Thoracic aorta (tissue), 2 donors: Measurements from ENCODE around the gene GPS1. TPM values are rescaled to one million over a fixed set of nuclear protein-coding genes. Genes with fewer than 3 reads are reported as not detected.

Source experiments
- ATAC-seq: fragments of 150-250 bp; one replicate; pipeline ENCODE4 v1.8.0; 2017; ENCODE audit warnings: low read depth; ENCODE audit not compliant: insufficient number of reproducible peaks, low FRiP score
- DNase-seq: peaks from one replicate; pipeline ENCODE4 v3.0.0-alpha.2; 2020; ENCODE audit warnings: low spot score
- H3K27ac ChIP-seq, 2 donors: fragments of 200-600 bp; sonication (generic); 1 replicate in 1 of 2; 2 replicates in 1 of 2; pipeline ENCODE4 v1.5.1; 2016; ENCODE audit warnings: mild to moderate bottlenecking in 2 of 2, moderate library complexity in 2 of 2
- H3K27me3 ChIP-seq: fragments of 200-600 bp; sonication (generic); replicated peaks from 2 replicates; pipeline ENCODE4 v1.6.0; 2016; ENCODE audit warnings: mild to moderate bottlenecking; ENCODE audit not compliant: insufficient read depth
- H3K36me3 ChIP-seq: fragments of 200-600 bp; sonication (generic); one replicate; pipeline ENCODE4 v1.5.1; 2016
- H3K4me1 ChIP-seq, 2 donors: fragments of 200-600 bp; sonication (generic); 1 replicate in 1 of 2; 2 replicates in 1 of 2; pipeline versions ENCODE4 v1.5.1 to v1.6.0; 2016; ENCODE audit warnings: low read depth in 2 of 2, mild to moderate bottlenecking in 1 of 2; ENCODE audit not compliant: control insufficient read depth in 1 of 2
- H3K4me3 ChIP-seq: fragments of 200-600 bp; sonication (generic); 2 replicates; pipeline ENCODE4 v1.5.1; 2016; ENCODE audit warnings: mild to moderate bottlenecking
- H3K9me3 ChIP-seq: fragments of 200-600 bp; sonication (generic); 2 replicates; pipeline ENCODE4 v1.5.1; 2016
- CTCF ChIP-seq: fragments of 200-600 bp; sonication (generic); IDR thresholded peaks from one replicate; pipeline ENCODE4 v1.5.1; 2019; ENCODE audit warnings: antibody characterized with exemption
- total RNA-seq, 2 donors: library from RNA; depleted of rRNA; stranded (reverse); fragments of >200 nt; gene quantifications; one replicate each; pipeline versions ENCODE4 v1.1.0 to v1.2.3, GENCODE V29; 2016

The GPS1 gene
- total RNA-seq, 2 donors from 2014 or later, result 43.2 to 91.9 TPM

- H3K36me3 ChIP-seq, result no peaks in the 10 kb centered on the region
- H3K27me3 ChIP-seq, result no peaks in the 10 kb centered on the region
- DNase-seq, result no peak
- no peak overlapping the region for H3K27ac ChIP-seq
- no peak for TF ChIP-seq CTCF
- ATAC-seq, result no peak
- H3K4me1 ChIP-seq, result peaks cover 17 to 60% of the 10 kb centered on the region in 2 donors
- no peak overlapping the region for H3K4me3 ChIP-seq
- H3K9me3 ChIP-seq, result no peaks in the 10 kb centered on the region
Observed at GRCh38 chr17:82009413-82009812, 42.3 kb upstream of the GPS1 start.

GRCh38 chr17:82010575-82011525 is 40.8 kb upstream of the GPS1 start:
- no peak for TF ChIP-seq CTCF
- DNase-seq, result no peak
- Histone ChIP-seq H3K4me3 (no peak overlapping the region), H3K9me3 (no peaks in the 10 kb centered on the region), H3K27ac (no peak overlapping the region), H3K27me3 (no peaks in the 10 kb centered on the region), H3K4me1 (peaks cover 15 to 45% of the 10 kb centered on the region in 2 donors), H3K36me3 (no peaks in the 10 kb centered on the region)
- ATAC-seq, result no peak

GRCh38 chr17:82011617-82012187 is 40.0 kb upstream of the GPS1 start:
- H3K9me3 ChIP-seq, result no peaks in the 10 kb centered on the region
- no peak for TF ChIP-seq CTCF
- no peaks in the 10 kb centered on the region for H3K36me3 ChIP-seq
- DNase-seq, result no peak
- no peaks in the 10 kb centered on the region for H3K27me3 ChIP-seq
- no peak for ATAC-seq
- peaks cover 7 to 37% of the 10 kb centered on the region in 2 donors for H3K4me1 ChIP-seq
- H3K4me3 ChIP-seq, result no peak overlapping the region
- peak overlapping the region in 1 of 2 donors; percentile 72 for H3K27ac ChIP-seq

- Histone ChIP-seq H3K36me3 (no peaks in the 10 kb centered on the region), H3K4me1 (peaks cover 3 to 31% of the 10 kb centered on the region in 2 donors), H3K27ac (peak overlapping the region; percentile 72 to 75), H3K4me3 (no peak overlapping the region), H3K27me3 (no peaks in the 10 kb centered on the region), H3K9me3 (no peaks in the 10 kb centered on the region)
- DNase-seq (no peak), ATAC-seq (no peak)
- no peak for TF ChIP-seq CTCF
Observed at GRCh38 chr17:82012261-82012639, 39.4 kb upstream of the GPS1 start.

DNA sequence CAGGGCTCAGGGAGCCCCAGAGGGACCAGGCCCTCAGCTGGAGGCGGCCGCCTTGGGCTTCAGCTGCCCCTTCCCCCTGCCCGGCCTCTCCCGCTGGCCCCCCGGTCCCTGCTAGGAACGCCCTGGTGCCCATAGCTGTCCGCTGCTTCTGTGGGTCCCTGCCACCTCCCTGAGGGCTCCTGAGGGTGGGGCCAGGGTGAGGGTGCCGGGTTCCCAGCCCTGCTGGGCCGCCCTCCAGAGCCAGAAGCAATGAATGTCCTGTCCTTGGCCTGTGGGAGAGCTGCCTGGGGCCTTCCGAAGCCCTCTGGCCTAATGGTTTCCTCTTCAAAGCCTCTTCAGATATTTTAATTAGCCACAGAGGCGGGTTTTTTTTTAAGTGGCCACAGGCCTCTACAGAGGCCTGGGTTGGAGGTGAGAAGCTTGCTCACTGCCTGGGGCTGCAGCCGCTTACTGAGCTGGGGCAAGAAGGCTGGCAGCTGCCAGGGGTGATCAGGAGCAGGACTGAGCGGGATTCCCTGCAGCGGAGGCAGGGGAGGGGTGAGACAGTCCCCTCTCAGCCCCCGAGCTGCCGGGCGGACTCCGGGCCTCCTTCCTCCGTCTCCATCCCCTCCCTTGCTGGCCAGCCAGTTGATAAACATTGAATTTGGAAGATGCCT is 38.9 kb upstream of the GPS1 start:
- Histone ChIP-seq H3K27me3 (no peaks in the 10 kb centered on the region), H3K4me1 (peaks cover 3 to 26% of the 10 kb centered on the region in 2 donors), H3K9me3 (no peaks in the 10 kb centered on the region), H3K27ac (peak overlapping the region; percentile 72 to 75), H3K36me3 (no peaks in the 10 kb centered on the region), H3K4me3 (peak overlapping the region; percentile 47)
- ATAC-seq (peak; percentile 54), DNase-seq (no peak)
- no peak for TF ChIP-seq CTCF
